ENCODE data around the gene AGXT.

Gene AGXT

GRCh38 chr2:240925191-240925567 lies 56.6 kb downstream of the AGXT start:
- in situ Hi-C loops (cut with MboI; ENCODE audit: low sequenced_read_pairs), result no loop called here

GRCh38 chr2:240925568-240926515 lies 57.2 kb downstream of the AGXT start:
- in situ Hi-C loops (cut with MboI; ENCODE audit: low sequenced_read_pairs), result no loop called here

DNA sequence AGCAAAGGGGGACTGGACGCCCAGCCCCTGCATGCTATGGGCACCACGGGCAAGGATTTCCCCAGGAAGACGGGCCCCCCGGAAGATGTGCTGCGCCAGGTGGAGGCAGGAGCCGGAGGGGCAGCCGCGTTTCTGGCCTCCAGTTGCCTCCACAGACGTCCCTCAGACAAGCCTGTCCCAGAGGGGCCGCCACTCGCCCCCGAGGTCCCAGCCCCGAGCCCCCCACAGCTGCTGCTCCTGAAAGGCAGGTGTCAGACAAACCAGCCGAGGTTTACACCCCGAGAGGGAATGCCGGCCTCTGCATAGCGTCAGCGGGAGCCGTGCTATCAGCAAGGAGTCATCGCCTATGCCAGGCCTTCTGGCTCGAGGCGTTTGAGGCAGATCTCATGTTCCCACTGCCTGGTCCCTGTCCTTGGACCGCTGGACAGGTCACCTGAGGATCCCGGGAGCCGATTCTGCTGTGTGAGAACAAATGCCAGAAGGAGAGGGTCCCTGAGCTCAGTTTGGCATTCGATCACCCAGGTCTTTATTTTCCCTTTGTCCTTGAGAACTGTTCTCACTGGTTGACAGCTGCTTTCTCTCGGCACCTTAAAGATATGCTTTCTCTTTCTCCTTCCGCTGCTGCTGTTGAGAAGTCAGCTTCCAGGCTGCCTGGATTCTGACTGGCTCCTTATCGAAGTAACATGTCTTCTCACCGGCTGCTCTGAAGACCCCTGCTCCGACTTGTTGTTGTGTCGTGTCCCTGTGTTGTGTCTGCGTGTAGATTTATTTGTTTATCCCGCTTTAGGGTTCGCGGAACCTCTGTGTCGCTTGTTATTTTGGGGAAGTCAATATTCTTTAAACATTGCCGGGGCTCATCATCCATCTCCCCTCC lies 58.1 kb downstream of the AGXT start:
- in situ Hi-C loops (cut with MboI; ENCODE audit: low sequenced_read_pairs), result no loop called here

GRCh38 chr2:240927390-240927781 lies 58.8 kb downstream of the AGXT start:
- in situ Hi-C loops (cut with MboI; ENCODE audit: low sequenced_read_pairs), result no loop called here

DNA sequence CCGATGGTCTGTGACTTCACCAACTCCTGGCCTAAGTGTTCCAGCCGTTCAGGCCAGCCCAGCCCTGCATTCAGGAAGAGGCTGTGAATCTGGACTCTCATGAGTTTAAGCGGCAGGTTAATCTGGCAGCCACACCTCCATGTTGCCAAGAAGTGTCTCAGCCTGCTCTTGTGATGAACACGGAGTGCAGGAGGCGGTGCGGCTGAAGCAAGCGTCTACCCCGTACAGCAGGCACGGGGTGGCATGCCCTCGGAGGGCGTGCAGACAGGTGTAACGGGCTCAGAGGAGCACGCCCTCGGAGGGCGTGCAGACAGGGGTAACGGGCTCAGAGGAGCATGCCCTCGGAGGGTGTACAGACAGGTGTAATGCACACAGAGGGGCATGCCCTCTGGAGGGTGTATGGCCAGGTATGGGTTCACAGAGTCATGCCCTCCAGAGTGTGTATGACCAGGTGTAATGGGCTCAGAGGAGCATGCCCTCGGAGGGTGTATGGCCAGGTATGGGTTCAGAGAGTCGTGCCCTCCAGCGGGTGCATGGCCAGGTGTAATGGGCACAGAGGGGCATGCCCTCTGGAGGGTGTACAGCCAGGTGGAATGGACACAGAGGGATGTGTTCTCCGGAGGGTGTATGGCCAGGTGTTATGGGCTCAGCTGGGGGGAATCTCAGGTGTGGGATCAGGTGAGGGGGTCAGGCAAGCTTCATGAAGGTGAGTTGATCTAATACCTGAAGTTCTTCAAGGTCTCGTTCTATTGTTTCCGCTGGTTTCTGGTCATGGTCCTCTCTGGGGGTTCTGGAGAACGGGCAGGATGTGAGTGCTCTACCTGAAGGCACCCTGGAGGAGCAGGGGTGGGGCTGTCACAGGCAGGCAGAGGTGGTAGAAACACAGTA lies 60.1 kb downstream of the AGXT start:
- in situ Hi-C loops (cut with MboI; ENCODE audit: low sequenced_read_pairs), result no loop called here

DNA sequence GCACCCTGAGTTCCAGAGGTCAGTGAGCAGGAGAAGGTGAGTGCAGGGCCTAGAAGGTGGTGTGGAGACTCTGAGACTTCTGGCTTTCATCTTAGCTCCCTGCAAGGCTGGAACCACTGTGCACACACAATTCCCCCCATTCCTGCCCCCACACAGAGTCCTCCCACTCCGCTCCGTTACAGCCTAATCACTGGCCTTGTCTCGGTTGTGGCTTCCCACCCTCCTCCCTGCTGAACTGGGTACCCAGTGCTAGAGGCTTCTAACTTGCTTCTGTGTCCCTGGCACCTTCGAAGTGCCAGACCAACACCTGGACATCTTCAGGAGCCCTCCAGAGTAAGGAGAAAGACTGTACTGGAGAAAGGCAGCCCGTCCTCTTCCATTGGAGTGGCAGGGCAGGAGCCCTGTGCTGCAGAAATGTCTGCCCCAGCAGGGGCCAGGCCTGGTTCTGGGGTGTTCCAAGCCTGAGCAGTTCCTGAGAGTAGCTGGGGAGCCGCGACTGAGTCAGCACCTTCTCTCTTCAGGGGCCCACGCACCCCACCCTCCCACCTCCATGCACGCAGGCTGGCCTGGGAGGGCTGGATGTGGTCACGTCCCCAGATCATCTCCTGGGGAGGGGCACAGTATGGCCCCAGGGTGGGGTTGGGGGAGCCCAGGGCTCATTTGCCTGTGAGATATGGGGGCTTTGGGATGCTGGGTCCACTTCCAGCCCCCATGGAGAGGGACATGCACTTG lies 60.9 kb downstream of the AGXT start:
- in situ Hi-C loops (cut with MboI; ENCODE audit: low sequenced_read_pairs), result no loop called here
